VCaP (cell line): ENCODE measurements around the gene ZNF136.

Experiments used
- H3K27ac ChIP-seq: fragments of 450-650 bp; 2 replicates; pipeline ENCODE4 v1.5.1; 2017
- TF ChIP-seq, protein P1 (sequence below): fragments of 450-650 bp; conservative IDR thresholded peaks from 2 replicates; pipeline ENCODE4 v1.5.1; 2017; ENCODE audit warnings: mild to moderate bottlenecking, moderate library complexity

ZNF136 gene

DNA sequence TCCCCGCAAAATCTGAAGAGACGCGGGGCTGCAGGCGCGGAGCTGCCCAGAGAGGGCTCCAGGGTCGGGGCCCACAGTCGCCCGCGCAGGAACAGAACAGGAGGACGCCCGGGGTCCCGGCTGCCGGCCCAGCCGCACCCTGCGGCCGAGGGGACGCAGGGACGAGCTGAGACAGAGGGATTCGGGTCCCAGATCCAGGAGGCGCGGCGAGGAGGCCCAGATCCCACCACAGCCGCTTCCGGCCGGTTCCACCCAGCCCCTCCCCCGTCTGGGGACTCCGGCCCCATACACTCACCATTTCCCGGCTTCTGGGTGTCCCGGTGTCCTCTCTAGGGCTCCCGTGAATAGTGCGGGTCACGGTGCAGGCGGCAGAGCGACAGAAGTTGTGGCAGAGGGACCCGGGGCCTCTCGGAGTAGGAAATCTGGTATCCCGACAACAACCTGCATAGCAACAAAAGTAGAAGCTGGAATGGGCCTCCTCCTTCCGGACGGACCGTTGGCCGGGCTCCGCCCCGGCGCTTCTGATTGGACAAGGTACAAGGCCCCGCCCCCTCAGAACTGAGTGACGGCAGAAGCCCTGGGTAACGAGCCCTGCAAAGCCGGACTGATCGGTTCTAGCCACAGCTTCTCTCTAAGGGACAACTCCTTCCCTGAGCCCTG is 22.9 kb upstream of the ZNF136 start, which contains the start of gene ZNF20:
TSS of gene ZNF20 (minus strand) at position 466 of the 660 bp plus-strand sequence. CDS start at position 298, 168 bp downstream.
- TF ChIP-seq, protein P1, sequence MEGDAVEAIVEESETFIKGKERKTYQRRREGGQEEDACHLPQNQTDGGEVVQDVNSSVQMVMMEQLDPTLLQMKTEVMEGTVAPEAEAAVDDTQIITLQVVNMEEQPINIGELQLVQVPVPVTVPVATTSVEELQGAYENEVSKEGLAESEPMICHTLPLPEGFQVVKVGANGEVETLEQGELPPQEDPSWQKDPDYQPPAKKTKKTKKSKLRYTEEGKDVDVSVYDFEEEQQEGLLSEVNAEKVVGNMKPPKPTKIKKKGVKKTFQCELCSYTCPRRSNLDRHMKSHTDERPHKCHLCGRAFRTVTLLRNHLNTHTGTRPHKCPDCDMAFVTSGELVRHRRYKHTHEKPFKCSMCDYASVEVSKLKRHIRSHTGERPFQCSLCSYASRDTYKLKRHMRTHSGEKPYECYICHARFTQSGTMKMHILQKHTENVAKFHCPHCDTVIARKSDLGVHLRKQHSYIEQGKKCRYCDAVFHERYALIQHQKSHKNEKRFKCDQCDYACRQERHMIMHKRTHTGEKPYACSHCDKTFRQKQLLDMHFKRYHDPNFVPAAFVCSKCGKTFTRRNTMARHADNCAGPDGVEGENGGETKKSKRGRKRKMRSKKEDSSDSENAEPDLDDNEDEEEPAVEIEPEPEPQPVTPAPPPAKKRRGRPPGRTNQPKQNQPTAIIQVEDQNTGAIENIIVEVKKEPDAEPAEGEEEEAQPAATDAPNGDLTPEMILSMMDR: no peak
- peak within 1 kb of the TSS; percentile 78 for H3K27ac ChIP-seq

DNA sequence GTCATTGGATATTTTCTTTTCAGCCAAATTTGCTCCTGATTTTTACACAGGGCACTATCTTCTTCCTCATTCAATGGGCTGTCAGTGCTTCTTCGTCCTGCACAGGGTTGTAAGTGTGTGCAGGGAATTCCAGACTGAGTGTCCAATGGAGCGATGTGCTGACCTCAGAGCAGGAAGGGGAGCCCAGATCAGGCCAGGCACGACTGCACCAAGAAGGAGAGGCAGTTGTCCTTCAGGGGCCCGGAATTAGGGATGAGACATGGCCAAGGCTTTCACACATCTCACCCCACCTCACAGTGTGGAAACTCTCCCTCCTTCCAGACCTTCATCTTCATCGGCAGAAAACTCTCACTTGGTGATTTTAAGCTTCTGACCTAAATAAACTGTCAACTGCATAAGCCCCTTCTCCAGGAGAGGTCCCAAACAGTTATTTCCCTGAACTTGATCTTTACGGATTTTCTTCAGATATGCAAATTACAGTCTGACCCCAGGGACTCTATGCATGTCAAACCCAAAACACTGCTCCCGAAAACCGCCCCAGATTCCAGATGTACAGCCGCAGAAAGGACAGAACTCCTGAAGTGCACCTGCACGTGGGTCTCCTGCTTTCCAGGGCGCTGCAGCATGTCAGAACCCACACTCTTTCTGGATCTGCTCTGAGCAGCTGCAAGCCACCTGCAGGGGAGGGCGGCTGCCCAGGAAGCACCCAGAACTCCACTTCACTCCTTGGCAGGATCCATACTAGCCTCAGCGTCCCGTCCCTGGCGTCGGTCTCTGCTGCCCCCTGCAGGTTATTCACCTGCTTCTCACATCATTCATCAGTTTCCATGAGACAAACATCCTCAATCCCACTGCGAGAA is 22.1 kb upstream of the ZNF136 start:
- peak overlapping the region; percentile 78 for H3K27ac ChIP-seq
- TF ChIP-seq, protein P1: peak; percentile 95

- TF ChIP-seq, protein P1: peak; percentile 25
- H3K27ac ChIP-seq: peak overlapping the region; percentile 78; the same call in 1 of the 2 replicates
Observed at GRCh38 chr19:12141405-12141736, 21.5 kb upstream of the ZNF136 start.

DNA sequence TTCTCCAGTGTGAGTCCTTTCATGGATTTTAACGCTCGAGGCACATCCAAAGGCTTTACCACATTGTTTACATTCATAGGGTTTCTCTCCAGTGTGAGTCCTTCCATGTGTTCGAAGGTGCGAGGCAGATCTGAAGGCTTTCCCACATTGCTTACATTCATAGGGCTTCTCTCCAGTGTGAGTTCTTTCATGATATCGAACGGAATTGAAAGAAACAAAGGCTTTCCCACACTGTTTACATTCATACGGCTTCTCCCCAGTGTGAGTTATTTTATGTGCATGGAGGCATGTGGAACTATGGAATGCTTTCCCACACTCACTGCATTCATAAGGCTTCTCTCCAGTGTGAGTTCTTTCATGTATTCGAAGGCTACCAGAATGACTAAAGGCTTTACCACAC is 17.5 kb upstream of the ZNF136 start:
- H3K27ac ChIP-seq: no peak overlapping the region
- TF ChIP-seq, protein P1: no peak

DNA sequence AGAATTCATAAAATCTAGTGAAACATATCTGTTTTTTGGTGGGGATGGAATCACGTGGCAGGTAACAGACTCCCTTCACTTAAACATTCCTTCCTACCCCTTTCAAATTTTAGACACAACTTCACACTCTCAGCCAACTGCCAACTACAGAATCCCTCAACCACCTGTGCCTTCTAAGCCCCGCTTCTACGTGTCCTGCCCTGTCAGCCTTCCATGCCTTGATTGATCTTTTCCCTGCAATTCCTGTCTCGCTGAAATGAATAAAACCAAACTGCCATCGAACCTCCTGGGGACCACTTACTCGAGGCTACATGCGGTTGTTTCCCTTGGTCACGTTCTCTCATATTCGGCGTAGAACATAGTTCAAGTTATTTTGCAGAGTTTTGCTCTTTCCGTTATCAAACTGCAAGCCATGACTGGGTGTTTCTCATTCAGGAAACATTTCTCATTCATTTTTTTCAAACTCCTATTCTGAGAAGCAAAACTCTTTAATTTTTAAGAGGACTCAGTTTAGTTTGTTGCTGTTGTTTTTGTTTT is 7.5 kb upstream of the ZNF136 start:
- H3K27ac ChIP-seq: peak overlapping the region; percentile 90
- TF ChIP-seq, protein P1: no peak

GRCh38 chr19:12156223-12157058 is 6.5 kb upstream of the ZNF136 start, which contains the start of gene ZNF625:
Gene ZNF625, minus strand, starts transcription at chr19:12156734. Its CDS starts 176 bp downstream, at chr19:12156558.
- TF ChIP-seq, protein P1: no peak
- peak within 1 kb of the TSS; percentile 90 for H3K27ac ChIP-seq
